Activated naive CD4-positive, alpha-beta T cell treated with Interleukin-2 at 50 U/mL for 16 hours (primary cell): Measurements from ENCODE around the gene CC2D2A.

Experiments
- DNase-seq: peaks from one replicate; pipeline ENCODE4 v3.0.0-alpha.2; 2020

The CC2D2A gene

GRCh38 chr4:15521442-15522039 is 51.9 kb downstream of the CC2D2A start:
- DNase-seq: no peak

- DNase-seq: no peak
Observed at GRCh38 chr4:15525080-15525479, 55.4 kb downstream of the CC2D2A start.

GRCh38 chr4:15526924-15527592 is 57.4 kb downstream of the CC2D2A start:
- DNase-seq: no peak

- DNase-seq: no peak
Observed at GRCh38 chr4:15531792-15532191, 62.1 kb downstream of the CC2D2A start.

- no peak for DNase-seq
Observed at GRCh38 chr4:15533817-15534216, 64.1 kb downstream of the CC2D2A start.

GRCh38 chr4:15535599-15535998 is 65.9 kb downstream of the CC2D2A start:
- no peak for DNase-seq

- no peak for DNase-seq
Observed at GRCh38 chr4:15536552-15537499, 67.1 kb downstream of the CC2D2A start.

- DNase-seq: no peak
Observed at GRCh38 chr4:15541941-15542340, 72.3 kb downstream of the CC2D2A start.

- DNase-seq: no peak
Observed at GRCh38 chr4:15542760-15543159, 73.1 kb downstream of the CC2D2A start.

GRCh38 chr4:15543537-15544247 is 74.0 kb downstream of the CC2D2A start:
- no peak for DNase-seq

GRCh38 chr4:15544248-15544729 is 74.6 kb downstream of the CC2D2A start:
- no peak for DNase-seq

- no peak for DNase-seq
Observed at GRCh38 chr4:15545371-15545770, 75.7 kb downstream of the CC2D2A start.

- no peak for DNase-seq
Observed at GRCh38 chr4:15547392-15547791, 77.7 kb downstream of the CC2D2A start.

- DNase-seq: no peak
Observed at GRCh38 chr4:15550491-15550890, 80.8 kb downstream of the CC2D2A start.

- DNase-seq: no peak
Observed at GRCh38 chr4:15551740-15552446, 82.2 kb downstream of the CC2D2A start.

GRCh38 chr4:15552557-15553362 is 83.1 kb downstream of the CC2D2A start:
- no peak for DNase-seq

GRCh38 chr4:15556511-15557092 is 86.9 kb downstream of the CC2D2A start:
- no peak for DNase-seq

GRCh38 chr4:15557786-15558550 is 88.3 kb downstream of the CC2D2A start:
- no peak for DNase-seq

- DNase-seq: no peak
Observed at GRCh38 chr4:15558561-15558960, 88.9 kb downstream of the CC2D2A start.

- no peak for DNase-seq
Observed at GRCh38 chr4:15562114-15562513, 92.4 kb downstream of the CC2D2A start.
